ENCODE data around the gene ZNF619. TPM values are rescaled to one million over a fixed set of nuclear protein-coding genes. Genes with fewer than 3 reads are reported as not detected.
A peak's percentile ranks its signal among the peaks of the same experiment; 100 is the strongest.
"Not testable (repeated sequence)": the region's sequence is repeated elsewhere in the genome, so short reads cannot be mapped to it uniquely, and the experiment has no call there.

The ZNF619 gene
- 2.8 TPM for polyA plus RNA-seq (ENCODE audit: insufficient read length)

DNA sequence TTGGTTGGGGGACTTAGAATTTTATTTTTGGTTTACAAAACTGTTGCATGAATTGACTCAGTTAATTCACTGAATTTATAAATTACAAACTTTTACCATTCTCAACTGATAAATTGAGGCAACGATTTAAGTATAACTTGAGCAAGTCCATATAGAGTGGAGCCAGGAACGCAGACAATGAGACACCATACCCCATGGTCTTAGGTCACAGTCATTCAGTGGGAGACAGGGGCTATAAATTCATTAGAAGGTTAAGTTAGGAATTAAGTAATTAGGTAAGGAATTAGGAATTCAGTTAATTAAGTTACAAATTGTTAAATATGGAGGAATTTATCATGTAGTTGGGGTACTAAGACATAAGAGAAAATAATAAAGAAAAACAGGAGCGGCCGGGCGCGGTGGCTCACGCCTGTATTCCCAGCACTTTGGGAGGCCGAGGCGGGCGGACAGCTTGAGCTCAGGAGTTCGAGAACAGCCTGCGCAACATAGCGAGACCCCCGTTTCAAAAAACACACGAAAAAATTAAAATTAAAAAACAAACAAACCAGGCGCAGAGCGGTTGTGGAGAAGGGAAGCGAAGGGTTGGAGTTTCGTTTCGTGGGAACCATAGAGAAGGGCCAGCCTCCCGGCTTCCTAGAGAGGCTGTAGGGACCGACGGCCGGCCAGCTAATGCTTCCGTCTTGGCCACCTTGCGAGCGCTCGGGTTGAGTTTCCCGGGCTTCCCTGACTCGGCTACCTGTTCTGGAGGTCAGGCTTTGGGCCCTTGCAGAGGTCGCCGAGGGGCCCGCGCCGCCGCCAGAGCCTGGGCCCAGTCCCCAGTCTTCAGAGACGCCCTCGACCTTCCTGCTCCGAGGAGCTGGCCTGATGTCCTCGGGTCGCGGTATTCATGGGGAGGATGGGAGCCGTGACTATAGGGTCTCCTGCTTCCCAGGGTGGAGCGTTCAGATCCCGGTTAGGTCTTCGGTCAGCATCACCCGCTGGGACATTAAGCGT is at the start of gene ZNF619:
ZNF619 (plus strand) TSS at position 645 of the 993 bp plus-strand sequence. CDS start 858 bp downstream, outside the sequence.
- DNase-seq (ENCODE audit: low read depth), result peak; percentile 72

DNA sequence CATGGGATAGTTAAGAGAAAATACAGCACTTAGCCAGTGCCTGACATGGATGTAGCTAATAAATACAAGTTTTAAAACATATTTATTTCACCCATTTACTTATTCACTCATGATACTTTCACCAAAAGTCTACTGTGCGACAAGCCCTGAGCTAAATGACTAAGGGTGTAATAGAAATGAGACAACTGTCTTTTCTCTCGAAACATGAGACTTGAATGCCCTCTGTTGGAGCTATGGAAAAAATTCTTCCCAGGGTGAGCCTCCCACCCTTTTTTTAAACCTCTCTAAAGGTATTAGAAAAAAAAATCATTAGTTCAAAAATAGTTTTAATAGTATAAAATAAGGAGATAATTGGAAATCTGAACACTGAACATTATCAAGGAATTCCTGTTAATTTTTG is 44.1 kb upstream of the ZNF619 start:
- no peak for DNase-seq (ENCODE audit: low read depth)

- DNase-seq (ENCODE audit: low read depth), result no peak
These were observed 39.0 kb upstream of the ZNF619 start for GRCh38 chr3:40437889-40438288.

DNA sequence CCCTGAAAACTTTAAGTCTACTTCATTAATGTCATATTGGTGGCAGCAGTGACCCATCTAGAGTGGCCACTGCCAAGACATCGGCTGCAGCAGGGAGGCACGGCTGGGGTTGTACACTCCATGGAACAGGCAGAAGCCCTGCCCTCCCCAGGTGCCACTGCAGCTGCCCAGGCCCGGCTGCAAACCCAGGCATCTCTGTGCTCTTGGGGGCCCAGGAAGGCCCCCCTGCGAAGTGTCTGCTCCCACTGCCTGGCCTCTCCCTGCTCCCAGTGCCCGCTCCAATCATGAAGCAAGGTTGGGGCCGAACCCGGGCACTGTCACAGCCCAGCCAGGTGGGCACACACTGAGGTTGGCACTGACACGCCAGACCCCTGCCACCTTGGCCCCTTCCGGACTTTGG is 31.9 kb upstream of the ZNF619 start:
- DNase-seq (ENCODE audit: low read depth), result no peak

- no peak for DNase-seq (ENCODE audit: low read depth)
These were observed 31.0 kb upstream of the ZNF619 start for GRCh38 chr3:40445880-40446279.

GRCh38 chr3:40450438-40450837 is 26.5 kb upstream of the ZNF619 start:
- no peak for DNase-seq (ENCODE audit: low read depth)

DNA sequence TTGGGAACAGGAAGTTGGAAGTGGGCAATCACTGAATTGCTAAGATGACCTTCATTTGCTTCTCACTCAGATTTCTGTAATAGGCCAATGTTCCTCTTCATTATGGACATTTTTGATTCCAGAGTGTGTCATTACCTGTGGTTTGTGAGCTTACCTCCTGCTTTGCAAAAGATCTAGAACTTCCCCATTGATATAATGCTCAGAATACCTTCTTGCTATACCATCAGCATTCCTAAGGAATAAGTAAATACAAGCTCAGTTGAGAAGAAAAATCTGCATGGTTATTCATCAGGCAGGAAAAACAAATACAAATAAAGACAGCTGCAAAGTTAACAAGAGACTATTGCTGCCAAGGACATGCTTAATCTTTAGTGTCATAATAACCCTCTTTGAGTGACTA is 25.4 kb upstream of the ZNF619 start:
- no peak for DNase-seq (ENCODE audit: low read depth)

- DNase-seq (ENCODE audit: low read depth), result no peak
These were observed 24.9 kb upstream of the ZNF619 start for GRCh38 chr3:40452057-40452456.

DNA sequence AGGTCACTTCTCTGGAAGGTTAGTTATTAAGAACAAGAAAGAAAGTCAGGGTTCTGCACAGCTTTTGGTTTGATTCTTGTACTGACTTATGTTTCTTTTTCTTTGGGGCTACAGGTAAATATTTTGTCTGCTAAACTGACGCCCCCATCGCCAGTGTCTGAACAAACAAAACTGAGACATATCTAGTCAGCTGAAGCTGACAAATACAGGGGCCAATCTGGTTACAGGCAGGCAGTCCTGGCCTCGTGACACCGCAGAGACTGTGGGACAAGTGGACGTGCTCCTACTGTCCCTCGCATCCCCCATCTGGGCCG is 24.4 kb upstream of the ZNF619 start:
- DNase-seq (ENCODE audit: low read depth), result no peak

GRCh38 chr3:40452876-40453730 is 23.8 kb upstream of the ZNF619 start:
- DNase-seq (ENCODE audit: low read depth), result peak; percentile 94

DNA sequence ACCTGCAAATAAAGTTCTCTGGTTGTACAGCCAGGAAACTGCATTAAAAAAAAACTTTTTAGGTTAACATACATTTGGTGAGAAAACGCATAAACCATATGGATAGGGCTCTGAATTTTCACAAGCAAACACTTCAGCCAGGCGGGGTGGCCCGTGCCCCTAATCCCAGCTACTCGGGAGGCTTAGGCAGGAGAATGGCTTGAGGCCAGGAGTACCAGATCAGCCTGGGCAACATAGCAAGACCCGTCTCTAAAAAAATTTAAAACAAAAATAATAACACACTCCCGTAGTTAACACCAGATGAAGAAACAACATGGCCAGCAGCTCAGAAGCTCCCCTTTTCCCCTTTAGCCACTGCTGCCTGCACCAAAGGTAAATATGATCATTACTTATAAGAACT is 23.0 kb upstream of the ZNF619 start:
- DNase-seq (ENCODE audit: low read depth), result no peak

GRCh38 chr3:40455328-40455727 is 21.6 kb upstream of the ZNF619 start:
- no peak for DNase-seq (ENCODE audit: low read depth)

DNA sequence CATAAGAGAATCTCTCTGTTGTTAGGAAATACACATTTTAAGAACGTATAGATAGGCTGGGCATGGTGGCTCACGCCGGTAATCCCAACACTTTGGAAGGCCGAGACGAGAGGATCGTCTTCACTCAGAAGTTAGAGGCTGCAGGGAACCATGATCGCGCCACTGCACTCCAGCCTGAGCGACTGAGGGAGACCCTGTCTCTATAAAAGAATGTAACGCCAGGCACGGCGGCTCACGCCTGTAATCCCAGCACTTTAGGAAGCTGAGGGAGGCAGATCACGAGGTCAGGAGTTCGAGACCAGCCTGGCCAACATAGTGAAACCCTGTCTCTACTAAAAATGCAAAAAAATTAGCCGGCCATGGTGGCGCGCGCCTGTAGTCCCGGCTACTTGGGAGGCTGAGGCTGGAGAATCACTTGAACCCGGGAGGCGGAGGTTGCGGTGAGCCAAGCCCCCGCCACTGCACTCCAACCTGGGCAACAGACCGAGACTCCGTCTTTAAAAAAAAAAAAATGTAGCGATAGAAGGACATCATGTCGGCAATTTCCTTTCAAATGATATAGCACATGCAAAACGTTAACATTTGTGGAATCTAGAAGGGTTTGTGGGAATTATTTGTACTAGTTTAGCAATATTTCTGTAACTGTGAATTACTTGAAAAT is 20.5 kb upstream of the ZNF619 start:
- no peak for DNase-seq (ENCODE audit: low read depth)

GRCh38 chr3:40456940-40457823 is 19.7 kb upstream of the ZNF619 start, which contains the start of gene RPL14:
RPL14 (plus strand) TSS chr3:40457339; CDS start chr3:40457472, 133 bp downstream.
- DNase-seq (ENCODE audit: low read depth), result peak; percentile 96

DNA sequence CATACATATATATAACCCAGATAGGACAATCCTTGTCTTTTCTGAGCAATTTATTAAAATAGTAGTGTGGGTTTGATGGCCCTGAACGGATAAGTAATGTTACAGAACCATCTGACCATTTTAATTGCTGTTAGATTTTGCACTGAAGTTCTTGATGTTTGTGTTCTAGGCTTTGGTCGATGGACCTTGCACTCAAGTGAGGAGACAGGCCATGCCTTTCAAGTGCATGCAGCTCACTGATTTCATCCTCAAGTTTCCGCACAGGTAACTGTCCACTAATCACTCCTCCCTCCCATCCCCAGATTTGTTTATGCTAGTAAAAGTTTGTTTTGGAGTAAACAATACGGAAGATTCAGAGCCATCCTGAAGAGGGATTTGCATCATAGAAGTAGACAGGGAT is 18.4 kb upstream of the ZNF619 start:
- DNase-seq (ENCODE audit: low read depth), result no peak

GRCh38 chr3:40460481-40460880 is 16.4 kb upstream of the ZNF619 start:
- not testable (repeated sequence) for DNase-seq (ENCODE audit: low read depth)

DNA sequence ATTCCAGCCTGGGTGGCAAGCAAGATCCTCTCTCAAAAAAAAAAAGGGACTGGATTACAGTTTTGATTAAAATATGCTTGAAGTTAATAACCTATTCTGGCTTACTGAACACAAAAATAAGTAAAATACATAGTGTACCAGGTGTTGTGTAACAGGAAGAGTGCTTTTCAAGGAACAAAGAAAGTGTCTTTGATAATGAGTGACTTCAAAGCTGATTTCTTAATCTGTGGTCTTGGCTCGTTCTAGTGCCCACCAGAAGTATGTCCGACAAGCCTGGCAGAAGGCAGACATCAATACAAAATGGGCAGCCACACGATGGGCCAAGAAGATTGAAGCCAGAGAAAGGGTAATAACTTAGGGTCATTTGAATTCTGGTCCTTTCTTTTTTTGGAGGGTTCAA is 15.8 kb upstream of the ZNF619 start:
- DNase-seq (ENCODE audit: low read depth), result no peak

DNA sequence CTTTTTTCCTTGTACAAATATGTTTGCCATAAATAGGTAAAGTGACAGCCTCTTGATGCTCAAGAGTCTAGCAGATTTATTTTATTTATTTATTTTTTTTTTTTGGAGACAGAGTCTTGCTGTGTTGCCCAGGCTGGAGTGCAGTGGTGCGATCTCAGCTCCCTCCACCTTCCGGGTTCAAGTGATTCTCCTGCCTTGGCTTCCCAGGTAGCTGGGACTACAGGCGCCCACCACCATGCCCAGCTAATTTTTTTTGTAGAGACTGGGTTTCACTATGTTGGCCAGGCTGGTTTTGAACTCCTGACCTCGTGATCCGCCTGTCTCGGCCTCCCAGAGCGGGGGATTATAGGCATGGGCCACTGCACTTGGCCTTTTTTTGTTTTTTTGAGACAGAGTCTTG is 14.1 kb upstream of the ZNF619 start:
- DNase-seq (ENCODE audit: low read depth), result not testable (repeated sequence)

DNA sequence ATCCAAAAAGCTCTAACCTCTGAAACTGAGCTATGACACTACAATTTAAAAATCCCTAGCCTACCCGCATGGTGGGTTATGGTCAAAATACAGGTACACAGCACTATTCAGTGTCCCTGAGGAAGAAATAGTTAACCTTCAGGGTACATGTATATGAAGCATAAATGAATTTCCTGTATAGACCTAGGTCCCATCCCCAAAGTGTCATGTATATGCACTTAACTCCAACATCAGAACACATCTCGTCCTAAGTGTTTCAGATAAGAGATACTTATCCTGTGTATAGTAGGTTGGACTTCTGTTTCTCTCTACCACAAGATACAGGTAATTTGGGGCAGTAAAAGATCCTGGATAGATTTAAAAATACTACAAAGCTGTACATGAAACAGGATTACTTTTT is 13.3 kb upstream of the ZNF619 start:
- DNase-seq (ENCODE audit: low read depth), result no peak

DNA sequence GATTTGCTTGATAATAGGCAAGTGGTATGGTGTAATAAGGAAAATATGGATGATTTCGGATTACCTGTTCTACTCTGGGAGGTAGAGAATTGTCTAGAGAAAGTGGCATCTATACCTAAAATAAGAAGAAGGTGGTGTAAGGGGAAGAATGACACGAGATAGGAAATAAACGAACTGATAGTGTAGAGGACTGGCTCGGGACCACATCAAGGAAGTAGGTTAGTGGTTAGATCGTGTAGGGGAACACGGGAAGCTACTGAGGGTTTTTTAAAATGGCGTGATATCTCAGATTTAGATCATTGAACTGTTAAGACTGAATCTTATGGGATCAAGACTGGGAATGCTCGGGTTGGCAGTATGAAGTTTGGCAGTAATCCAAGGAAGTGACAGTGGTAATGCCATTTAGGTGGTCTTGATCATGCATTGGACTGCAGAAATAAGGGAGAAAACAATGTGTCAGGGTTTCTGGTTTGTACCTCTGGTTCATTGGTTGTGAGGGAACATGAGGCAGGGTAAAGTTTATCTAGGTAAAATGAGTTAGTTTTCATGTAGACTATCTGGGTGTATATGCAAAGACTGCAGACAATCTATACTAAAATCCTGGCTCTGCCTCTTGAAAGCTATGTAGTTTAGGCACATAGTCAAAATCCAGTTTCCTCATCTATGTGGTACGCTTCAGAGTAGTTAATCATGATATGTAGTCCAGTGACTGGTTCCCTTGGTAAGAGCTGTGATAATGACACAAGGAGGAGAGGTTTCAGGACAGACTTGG is 12.4 kb upstream of the ZNF619 start:
- DNase-seq (ENCODE audit: low read depth), result no peak

All from forelimb muscle (tissue), 1 donor.